SU-DHL-6 (cell line): Measurements from ENCODE around the gene TESMIN.

Source experiments
- H2AFZ ChIP-seq: fragments of 200-600 bp; sonication (generic); 2 replicates; pipeline ENCODE4 v1.6.1; 2014; ENCODE audit warnings: low read depth, mild to moderate bottlenecking, moderate library complexity, mixed read lengths, antibody characterized with exemption, low read length; ENCODE audit not compliant: severe bottlenecking
- H3F3A ChIP-seq: fragments of 200-600 bp; shearing (Covaris generic); 2 replicates; pipeline ENCODE4 v1.6.0; 2016; ENCODE audit warnings: antibody characterized with exemption, mild to moderate bottlenecking; ENCODE audit not compliant: insufficient read depth
- H3K27ac ChIP-seq: fragments of 200-600 bp; sonication (generic); 2 replicates; pipeline ENCODE4 v1.5.1; 2016; ENCODE audit warnings: low read depth, mild to moderate bottlenecking, low read length, moderate library complexity, mixed read lengths
- H3K27me3 ChIP-seq: fragments of 200-600 bp; sonication (generic), shearing (Covaris generic); 2 replicates; pipeline ENCODE4 v1.6.0; 2014; ENCODE audit warnings: mild to moderate bottlenecking, low read length
- H3K36me3 ChIP-seq: fragments of 200-600 bp; sonication (generic); 2 replicates; pipeline ENCODE4 v1.6.1; 2014; ENCODE audit warnings: mild to moderate bottlenecking, low read length, mixed read lengths
- H3K4me2 ChIP-seq: fragments of 300-600, 200-600 bp; shearing (Covaris generic), sonication (generic); 2 replicates; pipeline ENCODE4 v1.6.0; 2014; ENCODE audit warnings: low read length, low read depth, mild to moderate bottlenecking; ENCODE audit not compliant: poor library complexity, severe bottlenecking
- H3K4me3 ChIP-seq: fragments of 200-600 bp; sonication (generic); 2 replicates; pipeline ENCODE4 v1.5.1; 2014; ENCODE audit warnings: antibody characterized with exemption, low read length, mild to moderate bottlenecking, mixed read lengths; ENCODE audit not compliant: insufficient read depth, poor library complexity, severe bottlenecking
- H3K79me2 ChIP-seq: fragments of 200-600 bp; sonication (generic); 2 replicates; pipeline ENCODE4 v1.6.1; 2014; ENCODE audit warnings: mild to moderate bottlenecking, low read length, moderate library complexity; ENCODE audit not compliant: insufficient read depth
- H3K9ac ChIP-seq: fragments of 200-600 bp; sonication (generic); 2 replicates; pipeline ENCODE4 v1.7.0; 2014; ENCODE audit warnings: mild to moderate bottlenecking, low read length
- H3K9me2 ChIP-seq: fragments of 200-600 bp; sonication (generic); replicated peaks from 2 replicates; pipeline ENCODE4 v1.6.1; 2014; ENCODE audit warnings: low read length; ENCODE audit not compliant: insufficient read depth
- H3K9me3 ChIP-seq: fragments of 200-600 bp; sonication (generic); 2 replicates; pipeline ENCODE4 v1.6.1; 2014; ENCODE audit warnings: low read length, mixed read lengths; ENCODE audit not compliant: insufficient read depth
- H4K20me1 ChIP-seq: fragments of 200-600 bp; sonication (generic); 2 replicates; pipeline ENCODE4 v1.6.1; 2014; ENCODE audit warnings: low read depth, mild to moderate bottlenecking, antibody characterized with exemption, low read length, moderate library complexity, mixed read lengths
- EZH2phosphoT487 ChIP-seq: fragments of 200-600 bp; sonication (generic), shearing (Covaris generic); conservative IDR thresholded peaks from 2 replicates; pipeline ENCODE4 v1.6.1; 2018; ENCODE audit warnings: mild to moderate bottlenecking, antibody characterized with exemption, low read length, moderate library complexity, mixed read lengths
- TF ChIP-seq, protein P1 (sequence below): fragments of 200-600 bp; sonication (generic); IDR thresholded peaks from one replicate; pipeline ENCODE4 v1.5.1; 2017; ENCODE audit warnings: antibody characterized with exemption, mild to moderate bottlenecking, low read length, moderate library complexity; ENCODE audit not compliant: insufficient read depth, poor library complexity, severe bottlenecking

TESMIN gene

DNA sequence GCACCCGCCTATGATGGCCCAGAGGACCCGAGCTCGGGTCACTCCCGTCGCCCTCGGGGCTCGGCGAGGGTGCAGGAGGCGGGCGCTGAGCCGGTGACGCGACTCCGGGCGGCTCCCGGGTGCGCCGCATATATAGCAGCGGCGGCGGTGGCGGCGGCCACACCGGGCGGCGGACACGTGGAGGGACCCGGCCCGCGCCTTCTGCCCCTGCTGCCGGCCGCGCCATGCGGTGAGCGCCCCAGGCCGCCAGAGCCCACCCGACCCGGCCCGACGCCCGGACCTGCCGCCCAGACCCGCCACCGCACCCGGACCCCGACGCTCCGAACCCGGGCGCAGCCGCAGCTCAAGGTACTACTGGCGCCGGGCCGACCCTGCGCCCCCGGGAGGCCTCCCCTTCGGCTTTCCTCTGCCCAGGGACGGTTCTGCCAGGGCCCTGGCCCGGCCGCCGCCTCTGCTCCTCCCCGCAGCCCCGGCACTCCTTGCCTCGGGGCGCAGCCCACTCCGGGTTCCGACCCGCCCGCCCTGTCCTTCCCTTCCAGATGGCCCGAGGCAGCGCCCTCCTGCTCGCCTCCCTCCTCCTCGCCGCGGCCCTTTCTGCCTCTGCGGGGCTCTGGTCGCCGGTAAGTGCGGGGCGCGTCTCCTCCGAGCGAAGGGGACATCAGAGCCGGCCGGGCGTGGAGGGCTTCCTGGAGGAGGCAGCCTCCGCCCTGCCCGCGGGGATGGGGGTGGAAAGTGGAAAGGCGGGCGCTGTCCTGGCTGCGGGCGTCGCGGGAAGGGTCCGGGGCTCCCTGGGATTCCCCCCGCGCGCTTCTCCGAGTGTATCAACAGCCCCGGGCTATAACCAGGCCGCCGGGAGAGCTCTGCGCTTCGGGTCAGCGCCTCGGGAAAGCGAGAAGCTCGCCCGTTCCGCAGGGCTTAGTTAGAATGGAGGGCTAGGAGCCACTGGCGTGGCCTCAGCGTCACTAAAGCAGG, 66.6 kb downstream of the TESMIN start, which contains the start of gene GAL:
TSS of gene GAL (plus strand) at position 160 of the 972 bp plus-strand sequence. CDS start at position 540, 380 bp downstream.
- no peak within 1 kb of the TSS for H3K4me2 ChIP-seq
- H3K9me3 ChIP-seq, result no peaks in the 10 kb centered on the region
- H3K27ac ChIP-seq, result no peak within 1 kb of the TSS
- H3K27me3 ChIP-seq, result no peaks in the 10 kb centered on the region; the same call in 1 of the 2 replicates
- no peak within 1 kb of the TSS for H2AFZ ChIP-seq
- no peak within 1 kb of the TSS for H3K4me3 ChIP-seq
- H3K9me2 ChIP-seq, result no peaks in the 10 kb centered on the region
- no peak within 1 kb of the TSS for H3K9ac ChIP-seq
- H3K36me3 ChIP-seq, result no peaks in the 10 kb centered on the region
- TF ChIP-seq, protein P1, sequence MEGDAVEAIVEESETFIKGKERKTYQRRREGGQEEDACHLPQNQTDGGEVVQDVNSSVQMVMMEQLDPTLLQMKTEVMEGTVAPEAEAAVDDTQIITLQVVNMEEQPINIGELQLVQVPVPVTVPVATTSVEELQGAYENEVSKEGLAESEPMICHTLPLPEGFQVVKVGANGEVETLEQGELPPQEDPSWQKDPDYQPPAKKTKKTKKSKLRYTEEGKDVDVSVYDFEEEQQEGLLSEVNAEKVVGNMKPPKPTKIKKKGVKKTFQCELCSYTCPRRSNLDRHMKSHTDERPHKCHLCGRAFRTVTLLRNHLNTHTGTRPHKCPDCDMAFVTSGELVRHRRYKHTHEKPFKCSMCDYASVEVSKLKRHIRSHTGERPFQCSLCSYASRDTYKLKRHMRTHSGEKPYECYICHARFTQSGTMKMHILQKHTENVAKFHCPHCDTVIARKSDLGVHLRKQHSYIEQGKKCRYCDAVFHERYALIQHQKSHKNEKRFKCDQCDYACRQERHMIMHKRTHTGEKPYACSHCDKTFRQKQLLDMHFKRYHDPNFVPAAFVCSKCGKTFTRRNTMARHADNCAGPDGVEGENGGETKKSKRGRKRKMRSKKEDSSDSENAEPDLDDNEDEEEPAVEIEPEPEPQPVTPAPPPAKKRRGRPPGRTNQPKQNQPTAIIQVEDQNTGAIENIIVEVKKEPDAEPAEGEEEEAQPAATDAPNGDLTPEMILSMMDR, result no peak
- no peak for TF ChIP-seq EZH2phosphoT487
- H3K79me2 ChIP-seq, result no peaks in the 10 kb centered on the region
- no peaks in the 10 kb centered on the region for H4K20me1 ChIP-seq
- H3F3A ChIP-seq, result no peaks in the 10 kb centered on the region

DNA sequence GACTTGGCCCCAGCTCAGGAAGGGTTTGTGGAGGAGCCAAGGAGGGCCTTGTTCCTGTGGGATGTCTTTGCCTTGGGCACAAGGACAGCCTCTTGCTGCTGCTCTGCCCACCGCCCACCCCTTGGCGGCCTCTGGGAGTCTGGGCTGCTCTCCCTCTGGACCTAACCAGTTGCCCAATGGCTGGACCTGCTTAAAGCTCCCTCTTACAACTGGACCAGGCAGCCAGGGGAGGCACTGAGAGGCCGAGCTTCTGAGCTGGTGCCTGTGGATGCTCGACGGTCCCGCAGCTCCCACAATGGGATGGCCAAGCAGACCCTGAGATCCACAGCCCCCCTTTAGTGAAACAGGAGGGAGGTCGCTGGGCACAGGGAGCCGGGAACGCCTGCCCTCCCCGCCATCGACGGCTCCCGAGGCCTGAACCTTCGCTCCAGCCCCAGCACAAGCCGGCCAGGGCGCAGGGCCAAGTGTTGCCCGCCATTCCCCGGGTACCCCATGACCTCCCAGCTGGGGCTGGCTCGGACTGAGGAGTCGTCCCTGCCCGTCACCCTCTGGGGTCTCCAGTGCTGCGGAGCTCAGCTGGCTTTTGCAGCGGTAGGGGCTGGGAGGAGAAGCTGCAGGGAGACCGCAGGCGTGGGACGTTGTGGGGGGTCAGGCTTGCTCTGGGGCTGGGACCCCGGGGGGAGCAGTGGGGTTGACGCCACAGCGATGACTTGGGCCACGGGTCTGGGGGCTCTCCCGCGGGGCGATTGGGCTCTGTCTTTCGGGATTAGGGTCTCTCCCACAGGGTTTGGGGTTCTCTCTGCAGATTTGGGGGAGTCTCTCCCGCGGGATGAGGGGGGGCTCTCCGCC, 67.6 kb downstream of the TESMIN start:
- Histone ChIP-seq H3K9ac (no peak overlapping the region), H3K9me2 (no peaks in the 10 kb centered on the region), H3K9me3 (no peaks in the 10 kb centered on the region), H3K36me3 (no peaks in the 10 kb centered on the region), H3K4me2 (no peak overlapping the region), H3K27ac (no peak overlapping the region), H3K4me3 (no peak overlapping the region), H4K20me1 (no peaks in the 10 kb centered on the region), H2AFZ (no peak overlapping the region), H3K79me2 (no peaks in the 10 kb centered on the region), H3F3A (no peaks in the 10 kb centered on the region), H3K27me3 (no peaks in the 10 kb centered on the region; the same call in 1 of the 2 replicates)
- TF ChIP-seq EZH2phosphoT487, result no peak
- TF ChIP-seq, protein P1, result no peak

DNA sequence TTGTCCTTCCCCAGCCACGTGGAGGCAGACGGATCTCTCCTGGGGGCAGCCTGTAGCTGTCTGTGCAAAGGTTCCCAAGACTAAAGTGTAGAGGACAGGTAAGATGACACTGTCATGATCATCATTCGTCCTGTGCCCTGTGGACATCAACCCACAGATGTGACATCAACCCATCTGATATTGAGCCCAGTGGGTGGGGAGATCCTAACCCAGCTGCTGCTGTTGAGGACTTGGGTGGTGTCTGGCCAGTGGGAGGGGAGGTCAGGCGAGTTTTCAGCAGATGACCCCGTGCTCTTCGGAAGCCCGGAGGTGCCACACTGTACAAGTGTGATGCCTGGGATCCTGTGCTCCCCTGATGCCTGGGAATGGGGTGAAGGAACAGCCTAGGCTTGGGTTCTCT, 68.2 kb downstream of the TESMIN start:
- Histone ChIP-seq H3K27ac (no peak overlapping the region), H3K4me3 (no peak overlapping the region), H3K4me2 (no peak overlapping the region), H4K20me1 (no peaks in the 10 kb centered on the region), H3F3A (no peaks in the 10 kb centered on the region), H3K79me2 (no peaks in the 10 kb centered on the region), H2AFZ (no peak overlapping the region), H3K27me3 (no peaks in the 10 kb centered on the region; the same call in 1 of the 2 replicates), H3K9me3 (no peaks in the 10 kb centered on the region), H3K9ac (no peak overlapping the region), H3K9me2 (no peaks in the 10 kb centered on the region), H3K36me3 (no peaks in the 10 kb centered on the region)
- TF ChIP-seq, protein P1, result no peak
